Measurements from ENCODE around the gene CARM1.
"Not testable (repeated sequence)": the region's sequence is repeated elsewhere in the genome, so short reads cannot be mapped to it uniquely, and the experiment has no call there.

CARM1 gene

DNA sequence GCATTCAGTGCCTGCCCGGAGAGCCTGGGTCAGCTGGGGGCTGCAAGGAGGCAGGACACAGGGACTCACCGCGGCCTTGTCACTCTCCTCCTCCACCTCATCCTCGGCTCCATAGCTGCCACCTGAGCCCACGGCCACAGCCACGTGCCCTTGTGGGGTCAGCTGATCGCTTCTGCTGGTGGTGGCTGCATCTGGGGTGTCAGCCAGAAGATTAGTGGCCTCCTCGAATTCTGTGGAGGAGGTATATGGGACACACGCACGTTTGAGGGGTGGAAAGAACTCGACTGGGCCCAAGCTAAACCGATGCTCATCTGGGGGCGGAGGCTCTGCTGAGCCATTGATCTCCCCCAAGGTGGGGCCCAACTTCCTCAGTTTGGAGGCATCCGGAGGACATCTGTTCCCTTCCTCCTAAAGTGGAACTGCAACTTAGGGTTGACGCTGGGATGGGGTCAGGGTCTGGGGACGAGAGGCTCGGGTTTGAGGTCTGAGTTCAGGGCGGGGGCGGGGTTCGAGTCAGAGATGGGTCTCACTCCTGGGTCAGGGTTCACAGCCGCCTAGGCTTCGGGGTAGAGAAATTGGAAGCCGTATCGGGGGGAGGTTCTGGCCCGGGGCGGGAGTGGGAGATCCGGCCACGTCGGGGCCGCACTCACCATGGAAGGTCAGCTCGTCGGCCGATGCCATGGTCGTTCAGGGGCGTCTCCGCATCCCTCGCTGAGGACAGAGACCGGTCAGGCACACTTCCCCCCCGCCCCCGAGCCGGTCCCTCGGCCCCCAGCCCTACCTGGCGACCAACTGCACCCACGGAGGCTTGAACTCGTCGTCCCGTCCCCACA is 56.6 kb downstream of the CARM1 start:
- no peak for DNase-seq (ENCODE audit: extremely low read depth in 1 of 2, low read depth in 1 of 2)

DNA sequence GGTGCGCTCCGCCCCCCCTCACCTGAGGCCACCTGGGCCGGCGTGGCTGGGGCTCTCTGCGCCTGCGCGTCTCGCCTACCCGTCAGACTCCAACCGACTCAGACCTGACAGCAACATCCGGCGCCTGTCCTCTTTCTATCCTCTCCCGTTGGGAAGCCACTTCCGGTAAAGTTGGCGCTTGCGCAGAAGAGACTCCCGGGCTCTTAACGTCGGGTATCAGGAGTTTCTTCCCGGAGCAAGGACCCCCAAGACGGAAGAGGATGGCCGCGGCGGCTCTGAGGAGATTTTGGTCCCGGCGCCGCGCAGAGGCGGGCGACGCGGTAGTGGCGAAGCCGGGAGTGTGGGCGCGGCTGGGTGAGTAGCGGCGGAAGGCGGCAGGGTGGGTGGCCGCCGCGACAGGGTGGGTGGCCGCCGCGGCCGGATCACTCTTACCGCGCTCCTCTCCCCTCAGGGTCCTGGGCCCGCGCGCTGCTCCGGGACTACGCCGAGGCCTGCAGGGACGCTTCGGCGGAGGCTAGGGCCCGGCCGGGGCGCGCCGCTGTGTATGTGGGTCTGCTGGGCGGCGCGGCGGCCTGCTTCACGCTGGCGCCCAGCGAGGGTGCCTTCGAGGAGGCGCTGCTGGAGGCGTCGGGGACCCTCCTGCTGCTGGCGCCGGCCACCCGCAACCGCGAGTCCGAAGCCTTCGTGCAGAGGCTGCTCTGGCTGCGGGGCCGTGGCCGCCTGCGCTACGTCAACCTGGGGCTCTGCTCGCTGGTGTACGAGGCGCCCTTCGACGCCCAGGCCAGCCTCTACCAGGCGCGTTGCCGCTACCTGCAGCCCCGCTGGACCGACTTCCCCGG is 57.4 kb downstream of the CARM1 start, which contains the start of the genes TIMM29 and YIPF2:
Gene TIMM29 (plus strand): TSS at position 249 of the 839 bp plus-strand sequence. CDS start 12 bp downstream, at position 261.
Gene YIPF2 (minus strand): TSS at position 77 of the 839 bp plus-strand sequence. CDS start 229 bp downstream, outside the sequence.
- DNase-seq (ENCODE audit: extremely low read depth in 1 of 2, low read depth in 1 of 2) = peak; percentile 87 to 95

DNA sequence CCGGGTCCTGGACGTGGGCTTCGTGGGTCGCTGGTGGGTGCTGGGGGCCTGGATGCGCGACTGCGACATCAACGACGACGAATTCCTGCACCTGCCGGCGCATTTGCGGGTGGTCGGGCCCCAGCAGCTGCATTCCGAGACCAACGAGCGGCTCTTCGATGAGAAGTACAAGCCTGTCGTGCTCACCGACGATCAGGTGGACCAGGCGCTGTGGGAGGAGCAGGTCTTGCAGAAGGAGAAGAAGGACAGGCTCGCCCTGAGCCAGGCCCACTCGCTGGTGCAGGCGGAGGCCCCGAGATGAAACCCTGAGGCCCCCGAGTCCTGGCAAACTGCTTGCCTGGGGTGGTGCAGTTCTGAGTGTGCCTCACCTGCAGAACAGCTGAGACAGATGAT is 58.0 kb downstream of the CARM1 start:
- DNase-seq (ENCODE audit: extremely low read depth in 1 of 2, low read depth in 1 of 2) = no peak

DNA sequence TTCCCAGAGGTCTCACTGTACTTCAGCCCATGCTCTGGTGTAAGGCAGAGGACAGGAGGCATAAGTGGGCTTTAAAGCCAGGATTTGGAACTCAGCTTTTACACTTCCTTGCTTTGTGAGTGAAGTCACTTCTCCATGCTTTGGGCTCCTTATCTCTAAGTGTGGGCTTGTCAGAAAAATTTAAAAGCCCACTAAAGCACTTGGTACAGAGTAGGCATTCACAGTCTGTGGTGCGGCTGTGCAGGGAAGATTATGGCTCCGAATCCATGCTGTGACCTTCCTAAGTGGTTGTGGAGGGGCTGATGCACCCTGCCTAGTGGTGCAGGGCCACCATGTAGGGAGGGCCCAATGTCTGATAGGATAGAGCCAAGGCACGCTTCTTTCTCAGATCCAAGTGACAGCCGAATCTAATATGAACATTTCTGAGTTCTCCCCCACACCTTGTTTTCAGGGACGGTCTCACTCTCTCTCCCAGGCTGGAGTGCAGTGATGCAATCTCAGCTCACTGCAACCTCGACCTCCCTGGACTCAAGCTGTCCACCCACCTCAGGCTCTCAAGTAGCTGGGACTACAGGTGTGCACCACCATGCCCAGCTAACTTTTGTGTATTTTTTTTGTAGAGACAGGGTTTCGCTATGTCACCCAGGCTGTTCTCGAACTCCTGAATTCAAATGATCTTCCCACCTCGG is 64.2 kb downstream of the CARM1 start:
- DNase-seq (ENCODE audit: extremely low read depth in 1 of 2, low read depth in 1 of 2) = no peak

DNA sequence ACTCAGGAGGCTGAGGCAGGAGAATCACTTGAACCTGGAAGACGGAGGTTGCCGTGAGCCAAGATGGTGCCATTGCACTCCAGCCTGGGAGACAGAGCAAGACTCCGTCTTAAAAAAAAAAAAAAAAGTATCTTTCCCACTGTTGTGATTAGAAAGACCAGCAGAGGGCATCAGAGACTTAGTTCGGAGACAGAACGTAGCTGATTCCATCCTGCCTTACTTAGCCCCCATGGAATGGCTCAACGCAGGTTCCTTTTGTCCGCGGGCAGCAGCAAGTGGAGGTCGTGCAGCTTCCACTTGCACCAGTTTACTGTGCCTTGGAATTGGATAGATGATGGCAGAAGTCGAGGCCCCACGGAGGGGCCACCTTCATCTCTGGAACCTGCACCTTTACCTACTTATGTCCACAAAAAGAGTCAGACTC is 65.3 kb downstream of the CARM1 start:
- no peak for DNase-seq (ENCODE audit: extremely low read depth in 1 of 2, low read depth in 1 of 2)

DNA sequence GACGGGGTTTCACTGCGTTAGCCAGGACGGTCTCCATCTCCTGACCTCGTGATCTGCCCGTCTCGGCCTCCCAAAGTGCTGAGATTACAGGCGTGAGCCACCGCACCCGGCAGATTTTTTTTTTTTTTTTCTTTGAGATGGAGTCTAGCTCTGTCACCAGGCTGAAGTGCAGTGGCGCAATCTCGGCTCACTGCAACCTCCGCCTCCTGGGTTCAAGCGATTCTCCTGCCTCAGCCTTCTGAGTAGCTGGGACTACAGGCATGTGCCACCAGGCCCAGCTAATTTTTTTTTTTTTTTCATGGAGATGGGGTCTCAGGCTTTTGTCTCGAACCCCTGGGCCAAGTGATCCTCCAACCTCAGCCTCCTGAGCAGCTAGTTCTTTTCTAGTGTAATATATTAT is 70.3 kb downstream of the CARM1 start:
- not testable (repeated sequence) for DNase-seq (ENCODE audit: extremely low read depth in 1 of 2, low read depth in 1 of 2)

DNA sequence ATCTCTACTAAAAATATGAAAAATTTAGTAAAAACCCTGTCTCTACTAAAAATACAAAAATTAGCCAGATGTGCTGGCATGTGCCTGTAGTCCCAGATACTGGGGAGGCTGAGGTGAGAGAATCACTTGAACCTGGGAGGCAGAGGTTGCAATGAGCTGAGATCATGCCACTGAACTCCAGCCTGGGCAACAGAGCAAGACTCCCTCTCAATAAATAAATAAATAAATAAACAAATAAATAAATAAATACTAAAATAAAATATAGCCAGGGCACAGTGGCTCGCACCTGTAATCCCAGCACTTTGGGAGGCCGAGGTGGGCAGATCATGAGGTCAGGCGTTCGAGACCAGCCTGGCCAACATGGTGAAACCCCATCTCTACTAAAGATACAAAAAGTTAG is 72.1 kb downstream of the CARM1 start:
- not testable (repeated sequence) for DNase-seq (ENCODE audit: extremely low read depth in 1 of 2, low read depth in 1 of 2)

DNA sequence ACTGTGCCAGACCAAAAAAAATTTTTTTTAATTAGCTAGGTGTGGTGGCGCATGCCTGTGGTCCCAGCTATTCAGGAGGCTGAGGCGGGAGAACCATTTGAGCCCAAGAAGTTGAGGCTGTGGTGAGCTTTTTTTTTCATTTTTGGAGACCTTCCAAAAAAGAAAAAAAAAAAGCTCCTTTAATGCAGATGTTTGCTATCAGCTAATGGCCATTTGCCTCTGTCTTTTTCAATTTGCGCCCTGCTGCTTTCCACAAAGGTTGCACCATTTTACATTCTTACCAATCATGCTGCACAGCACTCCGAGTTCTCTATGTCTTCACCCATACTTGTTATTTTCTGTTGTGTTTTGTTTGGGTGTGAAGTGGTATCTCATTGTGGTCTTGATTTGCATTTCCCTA is 73.9 kb downstream of the CARM1 start:
- no peak for DNase-seq (ENCODE audit: extremely low read depth in 1 of 2, low read depth in 1 of 2)

DNA sequence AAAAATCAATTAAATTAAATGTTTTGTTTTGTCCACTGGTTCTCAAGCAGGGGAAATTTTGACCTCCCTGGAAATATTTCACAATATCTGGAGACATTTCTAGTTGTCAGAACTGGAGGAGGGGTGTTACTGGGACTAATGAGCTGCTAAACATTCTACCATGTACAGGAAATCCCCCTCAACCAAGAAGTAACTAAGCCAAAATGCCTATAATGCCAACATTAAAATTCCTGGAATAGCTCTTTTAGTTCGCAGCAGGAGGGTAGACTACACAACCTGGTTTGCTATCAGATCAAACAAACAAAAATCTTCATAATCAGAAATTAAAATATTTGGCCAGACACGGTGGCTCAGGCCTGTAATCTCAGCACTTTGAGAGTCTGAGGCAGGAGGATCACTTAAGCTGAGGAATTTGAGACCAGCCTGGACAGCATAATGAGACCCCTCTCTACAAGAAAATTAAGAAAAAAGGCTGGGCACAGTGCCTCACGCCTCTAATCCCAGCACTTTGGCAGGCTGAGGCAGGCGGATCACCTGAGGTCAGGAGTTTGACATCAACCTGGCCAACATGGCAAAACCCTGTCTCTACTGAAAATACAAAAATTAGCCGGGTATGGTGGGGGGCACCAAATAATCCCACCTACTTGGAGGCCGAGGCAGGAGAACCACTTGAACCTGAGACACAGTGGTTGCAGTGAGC is 75.8 kb downstream of the CARM1 start:
- DNase-seq (ENCODE audit: extremely low read depth in 1 of 2, low read depth in 1 of 2) = no peak

DNA sequence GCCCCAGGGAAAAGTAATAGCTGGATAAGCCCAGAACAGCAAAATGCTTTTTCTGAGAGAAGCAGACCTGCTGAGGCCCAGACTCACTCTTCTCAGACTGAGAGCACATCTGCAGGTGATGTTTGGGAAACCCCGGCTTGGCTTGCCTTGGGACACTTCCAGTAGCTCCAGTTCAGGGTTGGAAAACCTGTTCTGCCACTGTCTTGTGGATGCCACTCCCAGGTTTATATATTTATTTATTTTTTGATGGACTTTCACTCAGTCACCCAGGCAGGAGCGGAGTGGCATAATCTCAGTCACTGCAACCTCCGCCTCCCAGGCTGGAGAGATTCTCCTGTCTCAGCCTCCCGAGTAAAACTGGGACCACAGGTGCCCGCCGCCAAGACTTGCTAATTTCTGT is 81.5 kb downstream of the CARM1 start:
- DNase-seq (ENCODE audit: extremely low read depth in 1 of 2, low read depth in 1 of 2) = no peak

DNA sequence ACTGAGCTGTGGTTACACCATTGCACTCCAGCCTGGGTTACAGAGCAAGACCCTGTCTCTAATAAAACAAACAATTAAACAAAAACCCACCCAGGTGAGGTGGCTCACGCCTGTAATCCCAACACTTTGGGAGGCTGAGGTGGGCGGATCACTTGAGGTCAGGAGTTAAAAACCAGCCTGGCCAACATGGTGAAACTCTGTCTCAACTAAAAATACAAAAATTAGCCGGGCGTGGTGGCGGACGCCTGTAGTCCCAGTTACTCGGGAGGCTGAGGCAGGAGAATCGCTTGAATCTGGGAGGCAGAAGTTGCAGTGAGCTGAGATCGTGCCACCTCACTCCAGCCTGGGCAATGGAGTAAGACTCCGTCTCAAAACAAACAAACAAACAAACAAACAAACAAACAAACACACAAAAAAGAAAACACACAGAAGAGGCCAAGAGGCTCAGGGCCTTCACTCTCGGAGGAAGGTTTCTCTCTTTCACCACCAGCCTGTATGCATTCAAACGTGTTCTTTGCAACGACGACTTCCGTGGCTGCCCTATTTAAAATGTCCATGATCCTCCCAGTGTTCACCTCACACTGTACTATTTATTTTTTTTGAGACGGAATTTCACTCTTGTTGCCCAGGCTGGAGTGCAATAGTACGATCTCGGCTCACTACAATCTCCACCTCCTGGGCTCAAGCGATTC is 88.1 kb downstream of the CARM1 start:
- not testable (repeated sequence) for DNase-seq (ENCODE audit: extremely low read depth in 1 of 2, low read depth in 1 of 2)

DNA sequence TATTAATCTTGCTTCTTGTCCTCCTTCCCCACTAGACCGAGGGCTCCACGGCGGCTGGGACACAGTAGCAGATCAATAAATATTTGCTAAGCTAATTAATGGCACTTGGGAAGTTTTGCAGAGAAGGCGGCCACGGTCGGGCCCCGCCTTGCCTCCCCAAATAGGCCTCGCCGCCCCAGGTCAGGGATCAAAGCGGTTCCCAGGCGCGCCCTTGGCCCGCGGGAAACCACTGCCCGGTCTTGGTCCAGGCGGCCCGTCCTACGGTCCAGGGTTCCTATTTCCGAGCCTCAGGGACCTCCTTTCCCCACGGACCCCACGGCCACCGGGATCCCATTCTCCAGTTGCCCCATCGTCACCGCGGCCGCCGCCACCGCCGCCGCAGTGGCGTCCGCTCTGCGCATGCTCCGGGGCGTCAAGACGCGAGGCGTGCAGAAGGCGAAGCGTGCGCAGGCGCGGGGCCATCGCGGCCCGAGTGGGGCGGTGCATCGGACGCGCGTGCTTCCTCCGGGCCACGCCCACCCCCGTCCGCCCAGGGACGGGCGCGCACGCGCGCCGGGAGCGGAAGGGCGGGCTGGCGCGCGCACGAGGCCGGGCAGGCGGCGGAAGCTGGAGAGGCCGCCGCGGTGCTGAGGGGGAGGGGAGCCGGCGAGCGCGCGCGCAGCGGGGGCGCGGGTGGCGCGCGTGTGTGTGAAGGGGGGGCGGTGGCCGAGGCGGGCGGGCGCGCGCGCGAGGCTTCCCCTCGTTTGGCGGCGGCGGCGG is 89.1 kb downstream of the CARM1 start, which contains the start of gene SMARCA4:
Gene SMARCA4 (plus strand): TSS at position 717 of the 759 bp plus-strand sequence. CDS start 23,122 bp downstream, outside the sequence.
- peak; percentile 91 to 97 for DNase-seq (ENCODE audit: extremely low read depth in 1 of 2, low read depth in 1 of 2)

DNA sequence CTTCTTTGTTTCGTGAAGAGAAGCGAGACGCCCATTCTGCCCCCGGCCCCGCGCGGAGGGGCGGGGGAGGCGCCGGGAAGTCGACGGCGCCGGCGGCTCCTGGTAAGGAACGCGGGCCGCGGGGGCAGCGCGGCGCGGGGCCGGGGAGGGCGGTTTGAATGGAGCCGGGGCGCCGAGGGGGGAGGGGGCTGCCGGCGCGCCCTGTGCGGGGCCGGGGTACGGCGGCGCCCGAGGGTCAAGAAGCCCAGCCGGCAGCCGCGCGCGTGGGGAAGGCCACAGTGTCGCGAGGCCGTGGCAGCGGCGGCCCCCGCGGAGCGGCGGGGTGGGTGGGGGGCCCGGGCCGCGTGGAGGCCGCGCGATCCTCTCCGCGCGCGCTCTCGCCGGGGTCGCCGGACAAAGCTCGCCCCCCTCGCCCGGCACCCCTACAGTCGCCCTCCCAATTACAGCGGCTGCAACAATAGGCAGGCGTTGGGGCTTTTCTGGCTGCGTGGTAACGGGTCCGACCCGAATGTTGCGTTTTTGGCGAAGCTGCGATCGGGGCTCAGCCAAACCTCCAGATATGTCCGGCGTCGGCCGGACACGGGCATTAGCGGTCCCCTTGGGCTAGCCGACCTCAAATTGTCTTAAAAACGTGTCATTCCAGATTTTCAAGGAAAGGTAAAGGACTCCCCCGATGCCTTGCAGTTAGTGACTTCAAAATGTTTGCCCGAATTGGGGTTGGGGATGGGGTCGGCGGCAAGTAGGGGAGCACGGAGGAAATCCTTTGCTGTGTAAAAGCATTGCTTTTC is 89.9 kb downstream of the CARM1 start:
- DNase-seq (ENCODE audit: extremely low read depth in 1 of 2, low read depth in 1 of 2) = no peak

DNA sequence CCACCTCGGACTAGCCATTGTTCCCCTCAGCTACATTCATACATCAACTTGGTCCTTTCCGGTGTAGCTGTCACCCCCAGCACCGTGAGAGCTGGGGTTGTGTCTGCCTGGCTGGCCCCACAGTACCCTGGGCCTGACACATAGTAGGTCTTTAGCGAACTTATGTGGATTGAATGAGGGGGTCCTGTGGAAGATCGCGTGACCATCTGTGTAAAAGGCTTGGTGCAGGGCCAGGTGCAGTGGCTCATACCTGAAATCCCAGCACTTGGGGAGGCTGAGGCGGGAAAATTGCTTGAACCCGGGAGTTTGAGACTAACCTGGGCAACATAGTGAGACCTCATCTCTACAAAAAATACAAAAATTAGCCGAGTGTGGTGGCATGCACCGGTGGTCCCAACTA is 91.5 kb downstream of the CARM1 start:
- no peak for DNase-seq (ENCODE audit: extremely low read depth in 1 of 2, low read depth in 1 of 2)

DNA sequence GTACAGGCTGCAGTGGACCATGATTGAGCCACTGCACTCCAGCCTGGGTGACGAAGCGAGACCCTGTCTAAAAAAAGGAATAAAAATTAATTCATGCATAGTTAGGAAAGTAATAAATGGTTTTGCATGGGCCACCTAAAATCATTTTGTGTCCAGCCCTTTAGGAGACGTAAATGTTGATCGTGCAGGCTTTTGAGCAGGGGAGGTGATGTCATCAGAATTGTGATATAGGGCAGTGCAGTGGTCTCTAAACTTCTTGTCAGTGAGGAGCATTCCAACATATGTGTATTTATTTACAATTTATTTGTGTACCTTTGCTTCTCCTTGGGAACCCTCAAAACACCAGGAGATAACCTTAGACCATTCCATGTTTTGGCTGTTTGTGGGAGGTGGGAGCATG is 92.5 kb downstream of the CARM1 start:
- no peak for DNase-seq (ENCODE audit: extremely low read depth in 1 of 2, low read depth in 1 of 2)

DNA sequence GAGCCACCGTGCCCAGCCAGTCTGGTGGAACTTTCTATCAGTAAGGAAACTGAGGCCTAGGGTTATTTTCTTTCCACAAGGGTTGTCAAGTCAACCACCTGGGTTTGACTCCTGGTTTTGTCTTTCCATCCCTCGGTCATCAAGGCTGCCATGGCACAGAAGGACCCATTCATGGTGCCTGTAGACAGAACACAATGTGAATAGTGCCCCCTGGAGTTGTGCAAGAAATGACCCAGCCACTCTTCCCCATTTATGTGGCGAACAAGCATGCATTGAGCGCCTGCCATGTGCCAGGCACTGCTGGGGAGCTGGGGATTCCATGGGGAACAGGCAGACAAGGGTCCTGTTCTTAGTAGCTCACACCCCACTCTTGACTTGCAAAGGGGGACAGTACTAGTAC is 93.5 kb downstream of the CARM1 start:
- no peak for DNase-seq (ENCODE audit: extremely low read depth in 1 of 2, low read depth in 1 of 2)

DNA sequence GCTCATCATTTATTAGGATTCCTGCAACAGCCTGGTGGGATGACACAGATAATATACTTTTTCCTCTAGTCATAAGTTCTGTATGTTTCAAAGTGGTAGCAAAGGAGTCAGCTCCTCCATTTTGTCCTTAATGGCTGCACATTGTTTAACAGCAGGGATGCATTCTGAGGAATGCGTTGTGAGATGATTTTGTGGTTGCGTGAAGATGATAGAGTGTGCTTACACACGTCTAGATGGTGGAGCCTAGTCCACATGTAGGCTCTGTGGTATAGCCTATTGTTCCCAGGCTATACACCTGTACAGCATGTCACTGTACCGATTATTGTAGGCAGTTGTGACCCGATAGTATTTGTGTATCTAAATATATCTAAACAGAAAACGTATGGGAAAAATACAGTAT is 94.0 kb downstream of the CARM1 start:
- DNase-seq (ENCODE audit: extremely low read depth in 1 of 2, low read depth in 1 of 2) = no peak

DNA sequence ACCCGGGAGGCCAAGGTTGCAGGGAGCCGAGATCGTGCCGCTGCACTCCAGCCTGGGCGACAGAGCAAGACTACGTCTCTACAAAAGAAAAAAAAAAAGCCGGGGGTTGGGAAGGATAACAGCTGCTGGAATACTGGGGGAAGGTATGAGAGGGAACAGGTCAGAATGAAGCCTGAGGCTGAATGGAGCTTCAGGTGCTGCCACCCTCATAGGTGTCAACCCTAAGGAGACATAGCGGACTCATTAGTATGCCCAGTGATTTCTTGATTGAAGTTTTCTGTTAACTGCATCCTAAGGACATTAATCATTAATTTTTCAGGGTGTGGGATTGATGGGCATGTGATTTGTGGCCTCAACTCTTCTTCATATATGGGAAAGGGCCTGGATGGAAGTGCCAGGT is 95.5 kb downstream of the CARM1 start:
- DNase-seq (ENCODE audit: extremely low read depth in 1 of 2, low read depth in 1 of 2) = no peak

All from activated CD8-positive, alpha-beta memory T cell treated with anti-CD3 and anti-CD28 coated beads for 1 hour (primary cell).